ENCODE data around the gene INPP5K. TPM values are rescaled to one million over a fixed set of nuclear protein-coding genes. Genes with fewer than 3 reads are reported as not detected.
"Not testable (repeated sequence)": the region's sequence is repeated elsewhere in the genome, so short reads cannot be mapped to it uniquely, and the experiment has no call there.

INPP5K gene
- total RNA-seq, 1 donor from 2014 or later, result 28.5 TPM

DNA sequence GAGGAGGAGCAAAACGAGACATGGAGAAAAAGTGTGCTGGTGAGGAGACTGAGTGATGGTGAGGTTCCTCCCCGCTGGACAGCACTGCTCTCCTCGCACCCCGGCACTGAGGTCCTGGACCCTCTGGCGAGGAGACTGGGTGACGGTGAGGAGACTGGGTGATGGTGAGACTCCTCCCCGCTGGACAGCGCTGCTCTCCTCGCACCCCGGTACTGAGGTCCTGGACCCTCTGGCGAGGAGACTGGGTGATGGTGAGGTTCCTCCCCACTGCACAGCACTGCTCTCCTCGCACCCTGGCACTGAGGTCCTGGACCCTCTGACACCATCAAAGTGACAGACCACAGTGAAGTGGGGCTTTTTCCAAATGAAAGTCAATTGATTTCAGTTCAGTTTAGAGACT, 35.3 kb upstream of the INPP5K start:
- DNase-seq (ENCODE audit: low spot score in 2 of 2) (no peak), FAIRE-seq (no peak)

DNA sequence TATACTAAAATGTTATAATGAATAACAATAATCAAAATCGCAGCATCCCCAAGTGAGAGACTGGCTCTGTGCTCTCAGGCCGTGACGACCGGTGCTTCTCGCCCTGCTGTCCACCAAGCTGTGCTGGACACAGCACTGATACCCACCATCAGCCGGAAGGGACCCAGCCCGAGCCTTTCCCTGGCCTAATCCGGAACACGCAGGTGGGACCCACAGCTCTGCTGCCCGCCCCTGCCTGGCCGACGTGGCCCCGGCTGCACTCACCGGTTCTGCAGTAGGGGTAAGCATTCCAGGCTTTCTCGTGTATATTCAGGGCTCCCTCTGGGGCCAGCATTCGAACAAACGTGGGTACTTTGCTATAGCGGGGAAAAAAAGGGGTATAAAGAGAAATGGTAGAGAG, 31.6 kb upstream of the INPP5K start:
- FAIRE-seq (no peak), DNase-seq (ENCODE audit: low spot score in 2 of 2) (no peak)

DNA sequence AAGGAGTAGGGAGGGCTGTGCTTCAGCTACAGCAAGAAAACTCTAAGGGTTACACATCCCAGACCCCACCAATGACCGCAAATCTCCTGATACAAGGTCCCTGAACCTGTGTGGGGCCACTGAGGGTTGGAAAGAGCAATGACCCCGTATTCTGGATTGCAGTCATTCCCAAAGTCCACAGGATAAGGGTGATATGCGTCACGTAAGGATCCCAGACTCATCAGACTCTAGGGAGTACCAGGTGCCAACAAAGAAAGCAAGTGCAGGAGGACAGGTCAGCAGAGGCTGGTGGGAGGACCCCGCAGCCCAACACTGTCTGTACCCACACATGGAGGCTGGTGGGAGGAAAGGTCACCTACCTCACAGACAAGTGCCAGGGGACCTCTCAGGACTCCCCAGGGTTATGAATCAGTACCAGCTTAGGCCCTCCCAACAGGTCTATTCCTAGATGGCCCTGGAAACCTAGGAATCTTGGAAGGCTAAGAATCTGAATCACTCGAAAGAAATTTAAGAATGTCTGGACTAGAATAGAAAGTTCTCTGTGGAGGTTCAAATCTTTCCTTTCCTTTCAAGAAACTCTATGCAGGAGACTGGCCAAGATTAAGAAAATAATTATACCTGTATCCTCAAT, 30.0 kb upstream of the INPP5K start:
- FAIRE-seq, result no peak

DNA sequence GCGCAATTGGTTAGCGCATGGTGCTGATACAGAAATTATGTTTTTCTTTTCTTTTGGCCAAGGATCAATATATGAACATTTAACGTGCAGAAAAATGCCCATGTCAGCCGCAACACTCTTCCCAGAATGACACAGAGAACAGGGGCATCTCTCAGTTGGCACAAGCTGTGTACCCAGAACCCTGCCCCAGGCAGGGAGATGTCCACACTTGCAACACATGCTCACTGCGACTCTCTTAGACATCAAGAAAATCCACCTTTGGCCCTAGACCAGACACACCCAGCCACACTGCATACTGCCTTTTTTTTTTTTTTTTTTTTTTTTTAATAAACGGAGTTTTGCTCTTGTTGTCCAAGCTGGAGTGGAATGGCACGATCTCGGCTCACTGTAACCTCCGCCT, 29.2 kb upstream of the INPP5K start:
- DNase-seq (ENCODE audit: low spot score in 2 of 2) (no peak), FAIRE-seq (no peak)

More for the DNA sequence above, 30.0 kb upstream of the INPP5K start:
- no peak for DNase-seq (ENCODE audit: low spot score in 2 of 2)

DNA sequence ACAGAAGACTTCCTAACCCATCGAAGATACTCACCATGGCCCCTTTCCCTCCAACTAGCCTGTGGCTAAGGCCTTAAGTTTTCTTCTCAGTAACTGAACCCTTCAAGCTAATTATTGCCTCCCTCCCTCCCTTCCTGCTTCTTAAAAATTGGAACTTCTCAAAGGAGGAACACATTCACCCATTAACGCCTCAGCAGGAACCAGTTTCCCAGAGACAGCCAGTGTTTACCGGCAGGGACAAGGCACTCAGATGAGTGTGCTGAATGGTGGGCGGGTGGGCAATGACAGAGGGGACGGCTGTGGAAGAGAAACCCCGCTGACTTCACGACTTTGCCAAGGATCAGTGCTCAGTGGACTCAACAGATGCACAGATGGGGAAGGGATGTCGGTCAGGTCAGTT, 25.9 kb upstream of the INPP5K start:
- FAIRE-seq (no peak), DNase-seq (ENCODE audit: low spot score in 2 of 2) (no peak)

DNA sequence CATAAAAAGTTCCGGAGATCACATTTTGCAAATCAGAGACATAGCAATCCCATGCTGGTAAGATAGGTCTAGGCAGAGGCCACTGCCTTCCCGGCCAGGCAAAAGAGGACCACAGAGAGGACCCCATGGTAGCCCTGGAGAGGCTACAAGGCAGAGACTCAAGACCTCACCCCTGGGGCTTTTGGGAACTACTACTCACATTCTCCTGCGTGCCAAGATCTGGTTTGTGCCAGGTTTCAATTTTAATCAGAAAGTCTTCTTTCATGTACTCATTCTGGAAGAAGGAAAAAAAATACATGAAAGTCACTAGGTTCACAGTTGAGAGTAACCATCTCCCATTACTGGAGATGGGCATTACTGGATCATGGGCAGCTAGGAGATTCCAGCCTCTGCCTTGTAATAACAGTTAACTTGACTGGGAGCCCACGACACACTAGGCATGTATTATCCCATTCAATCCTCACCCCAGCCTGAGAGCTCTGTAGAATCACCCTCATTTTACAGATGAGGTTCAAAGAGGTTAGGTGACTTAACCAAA, 25.0 kb upstream of the INPP5K start:
- DNase-seq (ENCODE audit: low spot score in 2 of 2) (no peak), FAIRE-seq (no peak)

DNA sequence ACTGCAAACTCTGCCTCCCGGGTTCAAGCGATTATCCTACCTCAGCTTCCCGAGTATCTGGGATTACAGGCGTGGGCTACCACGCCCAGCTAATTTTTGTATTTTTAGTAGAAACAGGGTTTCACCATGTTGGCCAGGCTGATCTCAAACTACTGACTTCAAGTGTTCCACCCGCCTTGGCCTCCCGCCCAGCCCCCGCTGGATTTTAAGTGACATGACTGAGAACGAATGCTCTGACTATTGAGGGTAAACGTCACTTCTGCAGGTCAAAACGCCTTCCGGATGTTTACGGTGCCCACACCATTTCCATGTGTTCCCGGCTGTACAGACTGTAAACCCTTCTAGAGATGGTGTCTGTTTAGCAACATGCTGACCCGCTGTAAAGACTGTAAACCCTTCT, 23.4 kb upstream of the INPP5K start:
- FAIRE-seq, result no peak
- no peak for DNase-seq (ENCODE audit: low spot score in 2 of 2)

DNA sequence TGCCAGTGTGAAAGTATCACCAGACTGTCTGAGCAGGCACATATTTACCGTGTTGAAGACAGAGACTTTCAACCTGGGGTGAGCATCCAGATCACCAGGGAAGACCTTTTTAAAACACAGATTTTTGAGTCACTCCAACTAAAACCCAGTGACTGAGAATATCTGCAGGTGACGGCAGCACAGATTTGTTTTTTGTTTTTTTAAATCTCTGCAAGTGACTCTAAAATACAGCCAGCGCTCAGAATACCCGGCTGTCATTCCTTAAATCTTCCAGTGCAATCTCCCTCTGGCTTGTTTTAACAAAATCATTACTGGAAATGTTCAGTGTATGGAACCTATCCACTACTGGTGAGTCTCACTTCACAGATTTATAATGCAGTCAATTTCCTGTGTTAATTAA, 19.3 kb upstream of the INPP5K start:
- no peak for FAIRE-seq
- no peak for DNase-seq (ENCODE audit: low spot score in 2 of 2)

DNA sequence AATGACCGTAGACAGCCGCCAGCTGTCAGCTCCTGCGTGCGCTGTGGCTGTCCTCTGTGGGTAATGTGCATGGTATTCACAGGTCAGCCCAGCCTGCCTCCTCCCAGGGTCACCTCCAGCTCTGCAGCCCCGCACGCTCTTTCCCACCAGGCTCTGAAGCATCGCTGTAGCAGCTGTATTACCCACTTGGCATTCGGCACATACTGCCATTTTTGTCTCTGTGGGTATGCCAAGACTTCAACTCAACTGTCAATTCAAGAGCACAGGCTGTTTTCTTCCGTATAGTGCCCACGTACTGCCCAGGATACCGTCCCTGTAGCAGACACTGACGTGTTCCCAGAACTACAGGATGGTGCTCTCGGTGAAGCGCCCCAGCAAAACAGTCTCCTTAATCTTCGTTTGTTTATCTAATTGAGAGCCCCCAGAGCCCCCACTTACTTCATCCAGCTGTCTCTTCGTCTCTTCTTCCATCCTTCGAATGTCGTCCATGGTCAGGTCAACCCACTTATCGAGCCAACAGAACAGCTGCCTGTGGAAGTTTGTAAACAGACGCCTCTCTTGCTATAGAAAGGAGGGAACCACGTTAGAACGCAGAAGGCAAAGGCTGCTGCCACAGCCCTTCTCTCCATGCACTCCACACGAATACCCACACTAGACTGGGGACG, 17.4 kb upstream of the INPP5K start:
- no peak for DNase-seq (ENCODE audit: low spot score in 2 of 2)
- no peak for FAIRE-seq

DNA sequence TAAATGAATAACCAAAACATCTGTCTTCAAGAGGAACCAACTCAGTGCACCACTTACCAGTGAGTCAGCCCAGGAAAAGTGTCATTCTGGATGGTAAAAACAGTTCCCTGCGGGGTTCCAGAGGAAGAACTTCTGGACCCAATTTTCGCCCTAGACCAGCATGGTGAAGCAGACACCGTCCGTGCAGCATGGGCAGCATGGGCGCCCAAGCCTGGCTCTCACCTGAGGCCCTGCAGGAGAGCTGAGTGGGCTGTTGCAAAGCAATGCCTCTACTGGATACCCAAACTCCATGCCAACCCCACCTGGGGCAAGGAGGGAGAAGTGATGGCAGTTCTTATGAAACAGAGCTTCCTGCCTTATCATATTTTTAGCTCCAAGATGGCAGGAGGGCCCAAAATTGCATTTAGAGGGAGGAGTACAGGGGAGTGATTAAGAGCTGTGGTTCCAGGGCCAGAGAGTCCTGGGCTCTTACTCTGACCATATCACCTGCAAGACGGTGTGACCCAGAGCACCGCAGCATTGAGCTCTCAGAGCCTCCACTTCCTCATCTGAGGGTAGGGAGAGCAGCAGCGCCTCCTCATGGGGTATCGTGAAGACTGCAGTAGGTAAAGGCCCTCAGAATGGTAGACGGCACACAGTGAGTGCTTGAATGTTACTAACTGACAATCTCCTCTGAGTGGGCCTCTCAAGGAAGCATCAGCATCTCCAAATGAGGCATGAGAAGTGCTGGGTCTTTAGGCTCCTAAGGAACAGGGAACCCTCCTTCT, 16.6 kb upstream of the INPP5K start:
- no peak for FAIRE-seq

DNA sequence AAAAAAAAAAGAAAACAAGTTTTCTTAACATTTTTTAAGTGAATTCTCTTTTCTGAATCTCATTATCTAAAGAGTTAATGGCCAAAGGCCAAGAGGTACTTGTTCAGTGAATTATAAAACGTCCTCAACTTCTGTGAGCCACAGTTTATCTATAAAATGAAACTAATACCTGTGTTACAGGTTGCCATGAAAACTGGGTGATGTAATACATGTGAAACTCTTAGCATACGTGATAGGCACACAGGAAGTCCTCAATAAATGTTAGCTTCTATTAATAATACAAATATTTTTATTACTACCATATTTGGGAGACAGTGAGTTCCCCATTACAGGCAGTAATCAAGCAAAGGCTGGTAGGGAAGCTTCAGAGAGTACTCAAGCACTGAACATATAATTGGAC, 13.5 kb upstream of the INPP5K start:
- FAIRE-seq, result no peak
- no peak for DNase-seq (ENCODE audit: low spot score in 2 of 2)

More for the DNA sequence above, 16.6 kb upstream of the INPP5K start:
- no peak for DNase-seq (ENCODE audit: low spot score in 2 of 2)

DNA sequence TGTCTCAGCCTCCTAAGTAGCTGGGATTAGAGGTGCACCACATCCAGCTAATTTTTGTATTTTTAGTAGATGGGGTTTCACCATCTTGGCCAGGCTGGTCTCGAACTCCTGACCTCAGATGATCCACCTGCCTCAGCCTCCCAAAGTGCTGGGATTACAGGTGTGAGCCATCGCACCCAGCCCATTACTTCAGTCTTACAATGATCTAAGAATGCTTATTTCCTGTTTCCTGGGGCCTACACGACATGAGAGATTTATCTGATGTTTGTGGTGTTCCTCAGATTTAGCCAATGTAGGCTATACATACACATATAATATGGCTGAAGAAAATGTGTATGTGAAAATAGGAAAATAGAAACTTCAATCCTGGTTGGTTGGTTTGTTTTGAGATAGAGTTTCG, 10.5 kb upstream of the INPP5K start:
- not testable (repeated sequence) for DNase-seq (ENCODE audit: low spot score in 2 of 2); FAIRE-seq

DNA sequence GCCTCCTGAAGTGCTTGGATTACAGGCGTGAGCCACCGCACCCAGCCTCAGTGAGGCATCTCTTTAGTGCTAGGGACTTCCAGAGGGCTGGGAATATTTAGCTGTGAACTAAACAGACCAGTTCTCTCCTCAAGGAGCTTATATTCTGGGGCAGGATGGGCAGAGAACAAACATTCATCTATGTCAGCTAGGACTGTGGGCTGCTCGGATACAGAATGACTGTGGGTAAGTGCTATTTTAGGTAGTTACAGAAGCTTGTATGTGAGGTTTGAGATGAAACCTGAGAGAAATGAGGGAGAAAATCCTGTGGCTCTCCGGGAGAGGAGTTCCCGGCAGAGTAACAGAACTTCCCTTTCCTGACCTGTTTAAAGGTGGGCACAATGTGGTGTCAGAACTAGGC, 6.2 kb upstream of the INPP5K start:
- FAIRE-seq (no peak), DNase-seq (ENCODE audit: low spot score in 2 of 2) (no peak)

DNA sequence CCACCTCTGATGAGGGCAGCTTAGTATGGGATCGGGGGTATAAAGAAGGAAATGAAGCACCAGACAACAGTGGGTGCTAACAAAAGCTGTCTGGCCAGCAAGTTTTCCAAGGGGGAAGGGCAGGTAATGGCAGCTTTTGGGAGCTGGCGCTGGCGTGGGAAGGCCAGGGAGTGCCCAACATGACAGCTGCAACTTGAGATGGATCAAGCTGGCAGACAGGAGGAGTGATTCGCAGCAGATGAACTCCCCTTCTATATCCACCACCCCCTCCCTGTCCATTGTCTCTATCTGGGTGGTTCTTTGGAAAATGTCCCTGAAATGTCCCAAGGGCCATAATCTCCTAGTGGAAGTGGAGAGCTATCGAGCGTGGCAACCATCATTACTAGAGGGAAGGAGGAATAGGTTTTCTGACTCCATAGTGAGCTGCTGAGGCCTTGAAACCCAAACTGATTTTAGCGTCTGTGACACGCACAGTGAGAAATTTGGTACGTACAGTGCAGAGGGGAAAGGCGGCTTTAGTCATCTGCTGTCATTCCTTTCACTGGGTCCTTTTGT, 4.8 kb upstream of the INPP5K start:
- DNase-seq (ENCODE audit: low spot score in 2 of 2) (no peak), FAIRE-seq (no peak)

DNA sequence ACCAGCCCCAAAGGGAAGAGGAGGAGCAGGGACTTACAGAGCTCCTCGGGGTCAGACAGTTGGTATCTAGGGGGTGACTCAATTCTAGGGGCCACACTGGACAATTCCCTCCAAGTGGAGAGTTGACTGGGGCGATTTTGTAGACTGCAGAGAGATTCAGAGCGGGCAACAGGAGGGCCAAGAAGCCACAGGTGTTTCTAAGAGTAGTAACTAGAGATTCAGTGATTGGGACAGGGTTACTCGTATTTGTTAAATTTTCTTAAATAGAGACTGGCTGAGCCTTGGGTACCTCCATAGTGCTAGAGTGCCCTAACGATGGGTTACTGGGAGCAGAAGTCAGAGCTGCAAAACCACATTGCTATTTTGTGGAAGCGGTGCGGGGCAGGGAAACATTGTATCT, 3.3 kb upstream of the INPP5K start:
- DNase-seq (ENCODE audit: low spot score in 2 of 2) (no peak), FAIRE-seq (no peak)

DNA sequence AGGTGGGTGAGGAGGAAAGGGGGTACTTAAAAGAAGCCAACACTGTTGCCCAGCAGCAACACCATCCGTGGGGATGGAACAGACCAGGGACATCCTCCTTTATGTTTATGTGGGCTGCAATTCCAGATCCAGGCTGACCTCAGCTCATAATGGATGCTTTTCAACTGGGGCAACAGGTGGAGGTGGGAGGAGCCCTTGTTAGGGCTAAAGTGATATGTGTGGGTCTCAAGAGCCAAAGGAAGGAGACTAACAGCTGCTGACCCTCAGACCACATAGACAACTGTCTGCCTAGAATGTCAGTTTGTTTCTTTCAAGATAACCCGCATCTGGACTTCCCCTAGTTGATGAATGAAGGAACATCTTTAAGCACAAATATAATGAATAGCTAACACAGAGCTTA, 2.0 kb upstream of the INPP5K start:
- FAIRE-seq (no peak), DNase-seq (ENCODE audit: low spot score in 2 of 2) (no peak)

DNA sequence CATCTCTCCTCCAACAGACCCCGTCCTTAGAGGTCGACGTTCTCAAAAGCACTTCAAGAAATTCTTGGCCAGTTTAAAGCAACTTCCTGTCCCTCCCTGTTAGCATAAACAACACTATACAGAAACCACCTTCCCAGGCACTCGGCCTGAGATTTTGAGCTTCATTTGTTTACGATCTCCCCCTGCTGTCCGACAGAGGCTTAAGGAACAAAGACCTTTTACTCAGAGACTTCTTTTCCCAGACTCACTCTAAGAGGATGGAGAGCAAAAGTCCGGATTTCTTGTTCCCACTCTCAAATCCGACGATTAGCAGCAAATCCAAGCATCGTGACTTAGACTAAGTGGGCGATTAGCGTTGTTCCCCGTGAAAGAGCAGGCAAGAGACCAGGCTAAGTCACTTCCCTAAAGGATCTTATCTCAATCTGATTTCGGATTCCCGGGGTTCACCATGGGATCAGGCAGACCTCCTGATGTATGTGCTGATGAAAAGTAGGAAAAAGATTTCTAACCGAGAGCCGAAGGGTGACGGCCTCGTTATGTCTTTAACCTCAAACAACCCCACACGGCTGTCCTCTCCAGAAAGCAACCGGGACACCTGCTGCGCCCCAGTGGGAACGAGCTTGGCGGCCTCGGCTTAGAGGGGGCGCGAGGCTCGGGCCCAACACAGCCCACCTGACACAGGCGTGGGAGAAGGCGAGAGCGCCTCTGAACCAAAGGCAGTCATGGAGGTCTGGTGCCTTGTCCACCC, 598 bp downstream of the INPP5K start:
- no peak for FAIRE-seq
- peak; percentile 60 to 70 for DNase-seq (ENCODE audit: low spot score in 2 of 2)

DNA sequence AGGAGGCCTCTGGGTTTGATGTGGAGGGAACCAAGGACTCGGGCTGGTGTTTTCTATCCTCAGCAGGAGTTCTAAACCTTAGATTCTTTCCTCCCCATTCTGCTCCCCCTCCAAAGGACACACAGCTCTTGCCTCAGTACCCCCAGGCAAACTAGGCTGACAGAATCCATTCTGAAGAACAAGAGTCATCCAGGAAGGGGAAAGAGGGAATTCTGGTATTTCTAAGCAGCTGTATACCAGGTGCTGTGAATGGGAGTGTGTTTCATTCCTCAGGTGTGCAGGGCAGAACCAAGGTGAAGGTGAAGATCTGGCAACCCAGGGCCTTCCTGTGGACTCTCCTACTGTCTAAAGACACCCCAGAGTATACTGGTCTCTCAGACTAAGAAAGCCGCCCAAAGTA, 4.1 kb downstream of the INPP5K start:
- FAIRE-seq (no peak), DNase-seq (ENCODE audit: low spot score in 2 of 2) (no peak)

DNA sequence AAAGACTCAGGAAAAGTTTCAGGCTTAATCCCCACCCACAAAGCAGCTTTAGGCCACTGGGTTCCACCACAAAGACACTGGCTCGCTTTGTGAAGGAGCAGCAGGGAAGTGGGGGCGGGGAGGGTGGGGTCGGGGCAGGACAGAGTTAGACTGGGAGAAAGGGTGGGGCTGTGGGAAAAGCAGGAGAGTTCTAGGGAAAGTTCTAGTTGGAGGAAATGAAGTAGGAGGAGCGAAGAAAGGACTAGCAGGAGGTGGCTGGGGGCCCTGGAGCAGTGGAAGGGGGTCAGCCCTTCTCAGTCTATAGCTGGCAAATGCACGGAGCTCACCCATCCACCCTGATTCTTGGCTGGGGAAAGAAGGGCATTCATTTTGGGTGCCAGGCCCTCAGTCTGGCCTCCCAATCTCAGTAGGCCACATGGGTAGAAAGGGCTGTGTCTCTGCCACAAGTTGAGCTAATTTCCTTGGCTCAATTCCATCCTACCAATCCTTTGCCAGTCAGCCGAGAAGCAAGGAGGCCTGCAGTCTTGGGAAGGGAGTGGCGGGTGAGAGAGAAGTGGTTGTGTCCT, 4.6 kb downstream of the INPP5K start:
- DNase-seq (ENCODE audit: low spot score in 2 of 2), result no peak
- no peak for FAIRE-seq

DNA sequence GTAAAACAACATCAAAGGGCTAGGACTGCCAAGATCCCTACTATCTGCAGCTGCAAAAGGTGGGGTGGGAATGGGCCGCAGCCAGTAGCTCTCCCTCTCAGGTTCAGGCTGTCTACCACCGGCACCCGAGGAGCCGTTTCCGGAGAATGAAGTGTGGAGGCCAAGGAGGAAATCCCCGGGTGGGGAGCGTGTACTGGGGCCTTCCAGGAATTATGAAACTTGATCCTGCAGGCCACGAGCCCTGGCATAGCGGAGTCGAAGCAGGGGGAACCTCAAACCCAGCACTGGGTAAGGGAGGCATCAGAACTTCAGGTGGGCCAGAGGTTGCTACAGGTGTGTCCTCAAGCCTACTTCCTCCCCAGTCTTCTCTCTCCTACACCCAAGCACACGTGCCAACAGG, 5.1 kb downstream of the INPP5K start:
- no peak for FAIRE-seq
- no peak for DNase-seq (ENCODE audit: low spot score in 2 of 2)
